Nasal cavity respiratory epithelium epithelial cell of viscerocranial mucosa (primary cell): Measurements from ENCODE around the gene ARL6IP6. TPM values are rescaled to one million over a fixed set of nuclear protein-coding genes. Genes with fewer than 3 reads are reported as not detected.

ENCODE experiments used
- total RNA-seq: library from RNA; depleted of rRNA; stranded (reverse); fragments of >200 nt; gene quantifications from 2 replicates; pipeline ENCODE4 v1.2.3, GENCODE V29; 2014

ARL6IP6 gene
- total RNA-seq: 20.5 and 30.8 TPM in 2 replicates

GRCh38 chr2:152718076-152718908 is at the start of gene ARL6IP6:
Gene ARL6IP6 (plus strand): TSS chr2:152718620. CDS start chr2:152718625, 5 bp downstream.

GRCh38 chr2:152717228-152718075 is 968 bp upstream of the ARL6IP6 start, which contains the start of gene PRPF40A:
Gene PRPF40A (minus strand): TSS chr2:152717461. CDS start chr2:152717439, 22 bp downstream.

Other genes with a start within 250 kb of the ARL6IP6 start
- 150 and 169 TPM in 2 replicates for gene PRPF40A, start 1.2 kb upstream of the ARL6IP6 start, total RNA-seq